ENCODE measurements around the gene CBFA2T3.
A peak's percentile ranks its signal among the peaks of the same experiment; 100 is the strongest.

GRCh38 chr16:88920618-88921590 is 56.1 kb downstream of the CBFA2T3 start:
- peak; percentile 5; the same call in 1 of the 2 replicates for TF ChIP-seq EP300 (IDR thresholded peaks at IDR 0.05; ENCODE audit: borderline replicate concordance)
- TF ChIP-seq CREB1 (IDR thresholded peaks at IDR 0.05; ENCODE audit: low read depth): no peak
- no peak for TF ChIP-seq REST (IDR thresholded peaks at IDR 0.05; ENCODE audit: low read depth)
- 0 out of 2 replicates have a peak, but pooled peaks have one; percentile 37 for TF ChIP-seq FOXM1 (IDR thresholded peaks at IDR 0.05; ENCODE audit: borderline replicate concordance, low read depth)
- peak; percentile 74 for TF ChIP-seq TCF12 (IDR thresholded peaks at IDR 0.05; ENCODE audit: low read depth)
- TF ChIP-seq YY1 (IDR thresholded peaks at IDR 0.05; ENCODE audit: low read depth): no peak
- TF ChIP-seq USF1 (IDR thresholded peaks at IDR 0.05): 0 out of 2 replicates have a peak, but pooled peaks have one; percentile 21
